Fibroblast of skin of back (primary cell): ENCODE data around the gene EHD2.
"Not testable (repeated sequence)": the region's sequence is repeated elsewhere in the genome, so short reads cannot be mapped to it uniquely, and the experiment has no call there.

ENCODE experiments used
- DNase-seq: peaks from one replicate; pipeline ENCODE4 v3.0.0-alpha.2; 2013

The EHD2 gene

GRCh38 chr19:47691782-47692181 is 21.4 kb upstream of the EHD2 start:
- no peak for DNase-seq

- no peak for DNase-seq
These were observed 19.7 kb upstream of the EHD2 start for GRCh38 chr19:47693489-47693888.

- no peak for DNase-seq
These were observed 19.3 kb upstream of the EHD2 start for GRCh38 chr19:47693903-47694302.

- no peak for DNase-seq
These were observed 18.6 kb upstream of the EHD2 start for GRCh38 chr19:47694466-47695273.

GRCh38 chr19:47695533-47696262 is 17.5 kb upstream of the EHD2 start:
- no peak for DNase-seq

GRCh38 chr19:47696635-47697034 is 16.6 kb upstream of the EHD2 start:
- no peak for DNase-seq

GRCh38 chr19:47697863-47698609 is 15.2 kb upstream of the EHD2 start:
- peak; percentile 83 for DNase-seq

- DNase-seq: no peak
These were observed 14.4 kb upstream of the EHD2 start for GRCh38 chr19:47698631-47699359.

- peak; percentile 42 for DNase-seq
These were observed 13.8 kb upstream of the EHD2 start for GRCh38 chr19:47699360-47699917.

- DNase-seq: no peak
These were observed 12.1 kb upstream of the EHD2 start for GRCh38 chr19:47700934-47701716.

- DNase-seq: no peak
These were observed 11.3 kb upstream of the EHD2 start for GRCh38 chr19:47701717-47702552.

- no peak for DNase-seq
These were observed 10.6 kb upstream of the EHD2 start for GRCh38 chr19:47702671-47703070.

GRCh38 chr19:47703301-47703700 is 9.9 kb upstream of the EHD2 start:
- no peak for DNase-seq

GRCh38 chr19:47704024-47704423 is 9.2 kb upstream of the EHD2 start:
- DNase-seq: no peak

- no peak for DNase-seq
These were observed 8.6 kb upstream of the EHD2 start for GRCh38 chr19:47704656-47705055.

- peak; percentile 77 for DNase-seq
These were observed 5.9 kb upstream of the EHD2 start for GRCh38 chr19:47707135-47707925.

GRCh38 chr19:47711652-47712242 is 1.5 kb upstream of the EHD2 start:
- no peak for DNase-seq

- peak; percentile 11 for DNase-seq
These were observed 1.1 kb downstream of the EHD2 start for GRCh38 chr19:47714339-47714738.

- DNase-seq: not testable (repeated sequence)
These were observed 1.6 kb downstream of the EHD2 start for GRCh38 chr19:47714855-47715254.
